HepG2 (cell line): ENCODE measurements around the gene USP27X. TPM values are rescaled to one million over a fixed set of nuclear protein-coding genes. Genes with fewer than 3 reads are reported as not detected.

ENCODE experiments used
- CBX1 ChIP-seq: IDR thresholded peaks from one replicate; pipeline ENCODE4 v1.6.1; 2016; ENCODE audit warnings: antibody characterized with exemption, low read depth
- CENPT ChIP-seq: sonication (generic); formaldehyde crosslinking; IDR thresholded peaks from 2 replicates; pipeline ENCODE4 v1.8.0; 2022; ENCODE audit warnings: low read depth, mild to moderate bottlenecking, moderate library complexity, missing genetic modification reagents
- CERS6 ChIP-seq: sonication (generic); formaldehyde crosslinking; IDR thresholded peaks from 2 replicates; pipeline ENCODE4 v1.5.0; 2020; ENCODE audit warnings: missing genetic modification reagents
- DRAP1 ChIP-seq: IDR thresholded peaks from 2 replicates; pipeline ENCODE4 v1.6.1; 2016; ENCODE audit warnings: missing genetic modification reagents, missing compliant biosample characterization
- E2F1 ChIP-seq: sonication (generic); formaldehyde crosslinking; IDR thresholded peaks from 2 replicates; pipeline ENCODE4 v1.5.0; 2020; ENCODE audit warnings: missing genetic modification reagents
- ELF4 ChIP-seq: sonication (generic); formaldehyde crosslinking; IDR thresholded peaks from 2 replicates; pipeline ENCODE4 v1.5.0; 2020; ENCODE audit warnings: missing genetic modification reagents, mild to moderate bottlenecking, moderate library complexity, borderline replicate concordance
- EP300 ChIP-seq, 3 experiments: sonication (generic) in 1 of 3; formaldehyde crosslinking in 1 of 3; IDR thresholded peaks; 2 replicates each; pipeline versions ENCODE4 v1.5.1 to v1.6.1; 2011 to 2020; ENCODE audit warnings: low read depth in 2 of 3, low read length in 2 of 3, borderline replicate concordance in 1 of 3, improper control_type of control experiment in 1 of 3, mild to moderate bottlenecking in 1 of 3, missing genetic modification reagents in 1 of 3, moderate library complexity in 1 of 3
- HCFC1 ChIP-seq: fragments of 150-350 bp; IDR thresholded peaks from 2 replicates; pipeline ENCODE4 v1.6.1; 2014; ENCODE audit warnings: low read depth, low read length
- HDAC6 ChIP-seq: fragments of 200-600 bp; sonication (generic); IDR thresholded peaks from 2 replicates; pipeline ENCODE4 v1.7.0; 2017; ENCODE audit warnings: mild to moderate bottlenecking, antibody characterized with exemption, low read length, low read depth
- MED1 ChIP-seq: sonication (generic); formaldehyde crosslinking; IDR thresholded peaks from 2 replicates; pipeline ENCODE4 v1.4.0; 2020; ENCODE audit warnings: missing genetic modification reagents
- MTA1 ChIP-seq: sonication (generic); formaldehyde crosslinking; IDR thresholded peaks from 2 replicates; pipeline ENCODE4 v1.4.0; 2020; ENCODE audit warnings: missing genetic modification reagents, mild to moderate bottlenecking, borderline replicate concordance
- PHF8 ChIP-seq: sonication (generic); formaldehyde crosslinking; IDR thresholded peaks from 2 replicates; pipeline ENCODE4 v1.5.0; 2020; ENCODE audit warnings: missing genetic modification reagents
- SP4 ChIP-seq: sonication (generic); formaldehyde crosslinking; IDR thresholded peaks from 2 replicates; pipeline ENCODE4 v1.8.1; 2023; ENCODE audit warnings: mild to moderate bottlenecking, missing genetic modification reagents
- SRF ChIP-seq: IDR thresholded peaks from 2 replicates; pipeline ENCODE4 v1.6.1; 2011; ENCODE audit warnings: mild to moderate bottlenecking, low read depth, low read length, moderate library complexity
- TFAP4 ChIP-seq: sonication (generic); IDR thresholded peaks from 2 replicates; pipeline ENCODE4 v1.6.1; 2016; ENCODE audit warnings: low read depth, borderline replicate concordance
- ZGPAT ChIP-seq: IDR thresholded peaks from 2 replicates; pipeline ENCODE4 v1.6.1; 2016; ENCODE audit warnings: mild to moderate bottlenecking
- ZMYM2 ChIP-seq: sonication (generic); formaldehyde crosslinking; IDR thresholded peaks from 2 replicates; pipeline ENCODE4 v1.8.0; 2022; ENCODE audit warnings: mild to moderate bottlenecking, missing genetic modification reagents
- ZNF136 ChIP-seq: sonication (generic); formaldehyde crosslinking; IDR thresholded peaks from 2 replicates; pipeline ENCODE4 v1.8.1; 2022; ENCODE audit warnings: low read depth, mild to moderate bottlenecking, moderate library complexity, missing genetic modification reagents
- ZNF326 ChIP-seq: sonication (generic); formaldehyde crosslinking; IDR thresholded peaks from 2 replicates; pipeline ENCODE4 v1.4.0; 2020; ENCODE audit warnings: missing genetic modification reagents, borderline replicate concordance
- ZNF468 ChIP-seq: sonication (generic); formaldehyde crosslinking; IDR thresholded peaks from 2 replicates; pipeline ENCODE4 v1.8.0; 2022; ENCODE audit warnings: mild to moderate bottlenecking, moderate library complexity, missing genetic modification reagents
- ZNF558 ChIP-seq: sonication (generic); formaldehyde crosslinking; IDR thresholded peaks from 2 replicates; pipeline ENCODE4 v1.9.0; 2022; ENCODE audit warnings: mild to moderate bottlenecking, missing genetic modification reagents, borderline replicate concordance
- ZNF629 ChIP-seq: sonication (generic); formaldehyde crosslinking; conservative IDR thresholded peaks from 2 replicates; pipeline ENCODE4 v1.5.0; 2020; ENCODE audit warnings: missing genetic modification reagents
- ZNF660 ChIP-seq: sonication (generic); formaldehyde crosslinking; IDR thresholded peaks from 2 replicates; pipeline ENCODE4 v1.5.1; 2020; ENCODE audit warnings: mild to moderate bottlenecking, low read depth, missing genetic modification reagents, borderline replicate concordance
- ZNF883 ChIP-seq: sonication (generic); formaldehyde crosslinking; IDR thresholded peaks from 2 replicates; pipeline ENCODE4 v1.5.1; 2020; ENCODE audit warnings: mild to moderate bottlenecking, missing genetic modification reagents; ENCODE audit errors: not compliant biosample characterization
- ZSCAN21 ChIP-seq: sonication (generic); formaldehyde crosslinking; IDR thresholded peaks from 2 replicates; pipeline ENCODE4 v1.8.0; 2022; ENCODE audit warnings: mild to moderate bottlenecking, missing genetic modification reagents, moderate library complexity, borderline replicate concordance
- polyA plus RNA-seq, 8 experiments: library from polyadenylated mRNA; depleted of rRNA in 3 of 8; stranded (reverse) in 7 of 8; unstranded in 1 of 8; fragments of >200 nt; fragmentation: Illumina TruSeq in 4 of 8; extraction: Trizol in 4 of 8; gene quantifications; 2 replicates each; pipeline versions ENCODE4 v1.2.1 to v1.2.3, GENCODE V29; 2011 to 2016; ENCODE audit warnings: low read depth in 4 of 8, missing spikeins in 1 of 8, mixed read lengths in 1 of 8; ENCODE audit not compliant: insufficient read depth in 1 of 8
- total RNA-seq, 5 experiments: library from RNA; depleted of rRNA; stranded (reverse); fragments of >200 nt; fragmentation: Illumina TruSeq; extraction: Trizol; gene quantifications; 2 replicates each; pipeline ENCODE4 v1.2.3, GENCODE V29; 2016; ENCODE audit warnings: low read depth in 1 of 5

USP27X gene
- total and polyA plus RNA-seq, 2 of the 13 experiments (the other 11 are each of a cell fraction or from before 2014, with no cell fraction given): 7.2 to 9.7 TPM

GRCh38 chrX:49877397-49878101 lies 1.7 kb upstream of the USP27X start (continued):
- TF ChIP-seq CENPT (CRISPR knock-in tag): no peak
- no peak for TF ChIP-seq ZNF326 (CRISPR knock-in tag)
- no peak for TF ChIP-seq ZNF660 (CRISPR knock-in tag)
- TF ChIP-seq MED1 (CRISPR knock-in tag): peak; percentile 95
- no peak for TF ChIP-seq CBX1
- no peak for TF ChIP-seq PHF8 (CRISPR knock-in tag)
- TF ChIP-seq SRF: no peak
- no peak for TF ChIP-seq CERS6 (CRISPR knock-in tag)
- no peak for TF ChIP-seq HCFC1
- no peak for TF ChIP-seq E2F1 (CRISPR knock-in tag)
- TF ChIP-seq ZNF883 (CRISPR knock-in tag): no peak
- TF ChIP-seq ZNF558: peak; percentile 28; the same call in 1 of the 2 replicates
- 0 out of 2 replicates have a peak, but pooled peaks have one; percentile 44 for TF ChIP-seq TFAP4
- TF ChIP-seq ZGPAT (CRISPR knock-in tag): peak; percentile 56; the same call in 1 of the 2 replicates
- TF ChIP-seq ZMYM2 (CRISPR knock-in tag): no peak
- TF ChIP-seq SP4: peak; percentile 45; the same call in 1 of the 2 replicates
- peak in 1 of 2 experiments; percentile 88; a peak in 2 of 4 replicates for TF ChIP-seq EP300 (IDR thresholded peaks at IDR 0.05; ENCODE audit: low read depth in 2 of 2, low read length in 2 of 2)
- peak; percentile 78; the same call in 1 of the 2 replicates for TF ChIP-seq EP300 (CRISPR knock-in tag; IDR thresholded peaks at IDR 0.05; ENCODE audit: borderline replicate concordance)
- TF ChIP-seq DRAP1 (CRISPR knock-in tag): peak; percentile 92
- TF ChIP-seq MTA1 (CRISPR knock-in tag): no peak
- peak; percentile 88; the same call in 1 of the 2 replicates for TF ChIP-seq ZSCAN21 (CRISPR knock-in tag)
- TF ChIP-seq ELF4 (CRISPR knock-in tag): no peak
- no peak for TF ChIP-seq HDAC6
- no peak for TF ChIP-seq ZNF629 (CRISPR knock-in tag)
- TF ChIP-seq ZNF468 (CRISPR knock-in tag): no peak
- no peak for TF ChIP-seq ZNF136 (CRISPR knock-in tag)
